ENCODE results near the gene TGM6. TPM values are rescaled to one million over a fixed set of nuclear protein-coding genes. Genes with fewer than 3 reads are reported as not detected.

TGM6 gene
- total RNA-seq, 1 experiment from 2014 or later: not detected

DNA sequence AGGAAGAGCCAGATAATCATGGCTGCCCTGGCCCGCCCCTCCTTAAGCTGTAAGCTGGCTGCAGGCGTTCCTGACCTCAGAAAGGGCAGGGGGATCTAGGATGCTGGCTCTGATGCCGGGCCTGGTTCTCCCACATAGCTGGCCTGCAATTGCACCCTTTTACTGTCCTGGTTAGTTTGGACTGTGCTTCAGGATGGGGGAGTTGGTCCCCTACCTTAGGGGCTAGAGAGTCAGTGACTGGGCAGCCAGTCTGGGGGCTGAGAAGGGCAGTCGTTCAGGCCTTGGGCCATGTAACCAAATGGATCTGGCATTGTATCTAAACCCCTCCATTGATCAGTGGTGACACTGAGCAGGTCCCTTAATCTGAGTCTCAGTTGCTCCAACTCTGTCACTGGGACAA is 44.2 kb upstream of the TGM6 start:
- ATAC-seq: no peak
- CTCF ChIA-PET: no interaction called here
- intact Hi-C loops (cut with micrococcal nuclease): no loop called here

GRCh38 chr20:2337142-2337541 is 43.6 kb upstream of the TGM6 start:
- no peak overlapping the region for H3K4me3 ChIP-seq (ENCODE audit: low read length)
- BruUV-seq (replicated peaks): no TSS peak
- H3F3A ChIP-seq (ENCODE audit: low read length, unreplicated experiment): no peaks in the 10 kb centered on the region
- H3K4me2 ChIP-seq (ENCODE audit: low read length): no peak overlapping the region
- H3K9me3 ChIP-seq (ENCODE audit: low read length): no peaks in the 10 kb centered on the region
- H3K79me2 ChIP-seq (ENCODE audit: low read length): no peaks in the 10 kb centered on the region
- H3K27ac ChIP-seq (ENCODE audit: low read length): no peak overlapping the region
- ATAC-seq: no peak
- CTCF ChIA-PET: no interaction called here
- no peaks in the 10 kb centered on the region for H4K20me1 ChIP-seq (ENCODE audit: low read length)
- no peak overlapping the region for H2AFZ ChIP-seq (ENCODE audit: low read length)
- TF ChIP-seq EZH2 (IDR thresholded peaks at IDR 0.05; ENCODE audit: low read length, unreplicated experiment) (no peak), EZH2phosphoT487 (IDR thresholded peaks at IDR 0.05; ENCODE audit: borderline replicate concordance, low read length) (no peak), CTCF (conservative IDR thresholded peaks at IDR 0.05; ENCODE audit: low read depth, low read length) (no peak)
- intact Hi-C loops (cut with micrococcal nuclease): no loop called here
- H3K4me1 ChIP-seq (ENCODE audit: insufficient read depth, low read length): no peaks in the 10 kb centered on the region
- H3K9ac ChIP-seq (ENCODE audit: low read length): no peak overlapping the region
- POLR2A ChIA-PET (ENCODE audit: unreplicated experiment): no interaction called here
- H3K36me3 ChIP-seq (ENCODE audit: low read depth, low read length): no peaks in the 10 kb centered on the region
- peaks cover 93% of the 10 kb centered on the region for H3K27me3 ChIP-seq (ENCODE audit: low read length)
- H3K9me2 ChIP-seq (replicated peaks; ENCODE audit: low read length): no peaks in the 10 kb centered on the region
- no peak for DNase-seq

More for the DNA sequence above, 44.2 kb upstream of the TGM6 start:
- BruUV-seq (replicated peaks): no TSS peak
- DNase-seq: no peak
- Histone ChIP-seq H3K36me3 (ENCODE audit: low read depth, low read length) (no peaks in the 10 kb centered on the region), H3K79me2 (ENCODE audit: low read length) (no peaks in the 10 kb centered on the region), H3K4me1 (ENCODE audit: insufficient read depth, low read length) (no peaks in the 10 kb centered on the region), H4K20me1 (ENCODE audit: low read length) (no peaks in the 10 kb centered on the region), H3K4me3 (ENCODE audit: low read length) (no peak overlapping the region), H3K9ac (ENCODE audit: low read length) (no peak overlapping the region), H3K27ac (ENCODE audit: low read length) (no peak overlapping the region), H3K4me2 (ENCODE audit: low read length) (no peak overlapping the region), H3K9me3 (ENCODE audit: low read length) (no peaks in the 10 kb centered on the region), H3K9me2 (replicated peaks; ENCODE audit: low read length) (no peaks in the 10 kb centered on the region), H2AFZ (ENCODE audit: low read length) (no peak overlapping the region), H3K27me3 (ENCODE audit: low read length) (peaks cover 93% of the 10 kb centered on the region), H3F3A (ENCODE audit: low read length, unreplicated experiment) (no peaks in the 10 kb centered on the region)
- TF ChIP-seq EZH2 (IDR thresholded peaks at IDR 0.05; ENCODE audit: low read length, unreplicated experiment) (no peak), EZH2phosphoT487 (IDR thresholded peaks at IDR 0.05; ENCODE audit: borderline replicate concordance, low read length) (no peak), CTCF (conservative IDR thresholded peaks at IDR 0.05; ENCODE audit: low read depth, low read length) (no peak)
- POLR2A ChIA-PET (ENCODE audit: unreplicated experiment): no interaction called here

DNA sequence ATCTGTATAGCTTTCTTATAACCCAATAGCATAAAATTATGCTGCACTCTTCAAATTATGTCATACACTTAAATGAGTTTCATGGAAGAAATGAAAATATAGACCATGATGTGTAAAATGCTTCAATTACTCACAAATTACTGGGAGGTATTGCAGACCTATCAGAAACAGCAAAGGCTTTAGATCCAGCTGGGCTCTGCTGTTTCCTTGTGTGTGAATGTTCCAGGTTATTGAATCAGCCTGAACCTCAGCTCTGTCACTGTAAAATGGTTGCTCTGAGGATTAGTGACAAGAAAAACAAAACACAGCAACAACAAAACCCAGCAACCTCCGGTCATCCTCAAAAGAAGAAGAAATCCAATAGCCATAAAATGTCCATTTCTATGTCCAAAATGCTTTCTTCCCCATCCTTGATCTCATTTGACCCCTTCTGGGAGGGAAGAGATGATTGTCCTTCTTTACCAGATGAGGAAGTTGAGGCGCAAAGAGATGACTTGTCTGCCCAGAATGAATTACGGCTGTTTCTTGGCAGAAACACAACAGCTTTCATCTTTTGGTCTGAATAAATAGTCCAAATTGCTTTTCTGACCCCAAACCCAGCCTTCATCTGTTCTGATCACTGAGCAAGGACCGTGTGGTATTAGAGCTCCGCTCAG is 42.2 kb upstream of the TGM6 start:
- no peaks in the 10 kb centered on the region for H3K9me3 ChIP-seq (ENCODE audit: low read length)
- no peak overlapping the region for H3K4me3 ChIP-seq (ENCODE audit: low read length)
- TF ChIP-seq EZH2phosphoT487 (IDR thresholded peaks at IDR 0.05; ENCODE audit: borderline replicate concordance, low read length): no peak
- TF ChIP-seq EZH2 (IDR thresholded peaks at IDR 0.05; ENCODE audit: low read length, unreplicated experiment): no peak
- BruUV-seq (replicated peaks): no TSS peak
- no peak overlapping the region for H3K27ac ChIP-seq (ENCODE audit: low read length)
- intact Hi-C loops (cut with micrococcal nuclease): no loop called here
- ChIA-PET POLR2A (ENCODE audit: unreplicated experiment) (no interaction called here), CTCF (no interaction called here)
- H4K20me1 ChIP-seq (ENCODE audit: low read length): no peaks in the 10 kb centered on the region
- no peaks in the 10 kb centered on the region for H3K79me2 ChIP-seq (ENCODE audit: low read length)
- peaks cover 89% of the 10 kb centered on the region for H3K27me3 ChIP-seq (ENCODE audit: low read length)
- no peaks in the 10 kb centered on the region for H3K9me2 ChIP-seq (replicated peaks; ENCODE audit: low read length)
- H2AFZ ChIP-seq (ENCODE audit: low read length): no peak overlapping the region
- H3K36me3 ChIP-seq (ENCODE audit: low read depth, low read length): no peaks in the 10 kb centered on the region
- DNase-seq: no peak
- H3K4me1 ChIP-seq (ENCODE audit: insufficient read depth, low read length): no peaks in the 10 kb centered on the region
- no peak overlapping the region for H3K9ac ChIP-seq (ENCODE audit: low read length)
- no peaks in the 10 kb centered on the region for H3F3A ChIP-seq (ENCODE audit: low read length, unreplicated experiment)
- ATAC-seq: no peak
- no peak overlapping the region for H3K4me2 ChIP-seq (ENCODE audit: low read length)
